Activated CD8-positive, alpha-beta T cell treated with anti-CD3 and anti-CD28 coated beads for 36 hours (primary cell): ENCODE measurements around the gene CD86. TPM values are rescaled to one million over a fixed set of nuclear protein-coding genes. Genes with fewer than 3 reads are reported as not detected.

Experiments used
- ATAC-seq: fragments of 200-7000 bp; cut with Tn5 transposase; one replicate; pipeline ENCODE4 v1.10.0; 2021; ENCODE audit warnings: mild to moderate bottlenecking, moderate library complexity
- CTCF ChIA-PET: fragments of 350-600 bp; sonication (Branson Sonifier 250); formaldehyde crosslinking; loops from one replicate; lab custom pipeline; 2021; ENCODE audit warnings: antibody characterized with exemption; lab: Charles Lee
- POLR2A ChIA-PET: fragments of 350-600 bp; sonication (Branson Sonifier 250); formaldehyde crosslinking; loops from one replicate; lab custom pipeline; 2021; ENCODE audit warnings: antibody characterized with exemption; lab: Charles Lee
- DNase-seq: peaks from one replicate; pipeline ENCODE4 v3.0.0-alpha.2; 2020
- H3K27ac Mint-ChIP-seq: one replicate; pipeline ENCODE4 v1.8.0; 2021; ENCODE audit warnings: mild to moderate bottlenecking, mixed read lengths
- H3K27me3 Mint-ChIP-seq: one replicate; pipeline ENCODE4 v1.8.0; 2021; ENCODE audit warnings: mixed read lengths
- H3K36me3 Mint-ChIP-seq: one replicate; pipeline ENCODE4 v1.8.0; 2021; ENCODE audit warnings: low read depth, mixed read lengths
- H3K4me1 Mint-ChIP-seq: one replicate; pipeline ENCODE4 v1.8.0; 2021; ENCODE audit warnings: low read depth, mixed read lengths
- H3K4me3 Mint-ChIP-seq: one replicate; pipeline ENCODE4 v1.8.0; 2021; ENCODE audit warnings: mild to moderate bottlenecking, moderate library complexity, mixed read lengths
- H3K9me3 Mint-ChIP-seq: one replicate; pipeline ENCODE4 v1.8.0; 2021; ENCODE audit warnings: mixed read lengths
- intact Hi-C: fragments of 100-400 bp; cut with micrococcal nuclease; formaldehyde crosslinking; loops from one replicate; pipeline ENCODE4 v1.10.0; 2022
- total RNA-seq, 2 experiments: library from RNA; stranded (reverse); gene quantifications; one replicate each; pipeline ENCODE4 v1.2.3, GENCODE V29; 2021
- TF ChIP-seq, protein P1 (sequence below): fragments of 200-600 bp; IDR thresholded peaks from one replicate; pipeline ENCODE4 v1.8.0; 2022; ENCODE audit warnings: antibody characterized with exemption, mild to moderate bottlenecking

Gene CD86
- total RNA-seq, 2 experiments from 2014 or later: 0.43 to 0.52 TPM

DNA sequence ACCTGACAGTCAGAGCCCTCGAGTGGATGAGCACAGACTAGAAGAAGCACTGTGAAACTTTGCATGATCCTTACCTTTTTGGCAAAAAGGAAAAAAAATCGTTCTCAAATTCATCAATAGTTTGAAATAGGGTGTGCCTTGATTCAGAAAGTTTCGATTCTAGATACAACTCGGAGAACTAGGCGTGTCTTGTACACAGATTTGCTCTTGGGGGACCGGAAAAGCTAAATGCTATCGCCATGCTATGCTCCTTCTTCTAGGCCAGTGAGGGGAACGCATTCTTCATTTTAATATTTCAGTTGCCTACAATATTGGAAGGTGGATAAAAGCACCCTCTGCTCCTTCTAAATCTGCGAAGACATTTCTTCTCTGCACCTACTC is 25.0 kb downstream of the CD86 start:
- ChIA-PET POLR2A (no interaction called here), CTCF (interaction anchor here (1.1 kb wide), 1 partner anchor 12 kb away, joined by 3 read pairs; no protein-coding TSS in a partner anchor)
- Mint-ChIP-seq H3K27ac (no peak overlapping the region), H3K36me3 (no peaks in the 10 kb centered on the region), H3K27me3 (peaks cover 16% of the 10 kb centered on the region), H3K4me3 (no peak overlapping the region), H3K4me1 (peaks cover 23% of the 10 kb centered on the region), H3K9me3 (no peaks in the 10 kb centered on the region)
- TF ChIP-seq, protein P1, sequence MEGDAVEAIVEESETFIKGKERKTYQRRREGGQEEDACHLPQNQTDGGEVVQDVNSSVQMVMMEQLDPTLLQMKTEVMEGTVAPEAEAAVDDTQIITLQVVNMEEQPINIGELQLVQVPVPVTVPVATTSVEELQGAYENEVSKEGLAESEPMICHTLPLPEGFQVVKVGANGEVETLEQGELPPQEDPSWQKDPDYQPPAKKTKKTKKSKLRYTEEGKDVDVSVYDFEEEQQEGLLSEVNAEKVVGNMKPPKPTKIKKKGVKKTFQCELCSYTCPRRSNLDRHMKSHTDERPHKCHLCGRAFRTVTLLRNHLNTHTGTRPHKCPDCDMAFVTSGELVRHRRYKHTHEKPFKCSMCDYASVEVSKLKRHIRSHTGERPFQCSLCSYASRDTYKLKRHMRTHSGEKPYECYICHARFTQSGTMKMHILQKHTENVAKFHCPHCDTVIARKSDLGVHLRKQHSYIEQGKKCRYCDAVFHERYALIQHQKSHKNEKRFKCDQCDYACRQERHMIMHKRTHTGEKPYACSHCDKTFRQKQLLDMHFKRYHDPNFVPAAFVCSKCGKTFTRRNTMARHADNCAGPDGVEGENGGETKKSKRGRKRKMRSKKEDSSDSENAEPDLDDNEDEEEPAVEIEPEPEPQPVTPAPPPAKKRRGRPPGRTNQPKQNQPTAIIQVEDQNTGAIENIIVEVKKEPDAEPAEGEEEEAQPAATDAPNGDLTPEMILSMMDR: no peak
- DNase-seq: no peak
- no peak for ATAC-seq
- intact Hi-C loops: no loop called here

DNA sequence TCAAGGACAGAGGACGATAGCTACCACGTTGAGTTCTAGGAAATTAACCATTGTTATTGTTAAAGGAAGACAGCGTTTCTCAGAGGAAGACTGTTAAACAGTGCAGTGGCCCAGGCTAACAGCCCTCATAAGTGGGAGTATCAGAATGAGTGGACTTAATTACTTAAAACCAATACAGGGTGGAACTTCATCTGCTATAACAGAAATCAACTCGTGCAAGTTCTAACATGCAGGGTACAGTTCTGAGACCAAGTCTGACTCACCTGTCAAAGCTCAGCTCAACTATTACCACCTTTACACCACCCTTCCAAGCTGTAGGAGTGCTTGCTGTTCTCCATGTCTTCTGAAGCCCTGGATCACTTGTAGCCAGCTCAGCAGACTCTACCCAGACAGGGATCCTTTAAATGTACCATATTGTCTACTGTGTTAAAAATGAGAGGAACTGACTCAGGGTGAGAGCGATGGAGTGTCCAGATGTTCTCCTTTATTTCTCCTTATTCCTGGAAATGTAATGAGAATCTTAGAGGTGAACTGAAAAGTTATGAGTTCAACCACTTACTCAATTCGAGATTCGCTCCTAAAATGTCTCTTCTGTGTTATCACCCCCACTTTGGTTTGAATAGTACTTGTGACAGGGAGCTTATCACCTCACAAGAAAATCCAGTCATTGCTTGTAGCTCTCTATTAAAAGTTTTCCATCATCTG is 26.5 kb downstream of the CD86 start:
- intact Hi-C loops: no loop called here
- H3K9me3 Mint-ChIP-seq: no peaks in the 10 kb centered on the region
- no peaks in the 10 kb centered on the region for H3K36me3 Mint-ChIP-seq
- TF ChIP-seq, protein P1: no peak
- ChIA-PET POLR2A (no interaction called here), CTCF (interaction anchor here (1.0 to 1.4 kb wide), 2 partner anchors 13 to 137 kb away, joined by 3 read pairs; no protein-coding TSS in a partner anchor)
- no peak overlapping the region for H3K27ac Mint-ChIP-seq
- ATAC-seq: peak; percentile 54
- H3K4me3 Mint-ChIP-seq: no peak overlapping the region
- peaks cover 18% of the 10 kb centered on the region for H3K4me1 Mint-ChIP-seq
- peaks cover 16% of the 10 kb centered on the region for H3K27me3 Mint-ChIP-seq
- DNase-seq: no peak

DNA sequence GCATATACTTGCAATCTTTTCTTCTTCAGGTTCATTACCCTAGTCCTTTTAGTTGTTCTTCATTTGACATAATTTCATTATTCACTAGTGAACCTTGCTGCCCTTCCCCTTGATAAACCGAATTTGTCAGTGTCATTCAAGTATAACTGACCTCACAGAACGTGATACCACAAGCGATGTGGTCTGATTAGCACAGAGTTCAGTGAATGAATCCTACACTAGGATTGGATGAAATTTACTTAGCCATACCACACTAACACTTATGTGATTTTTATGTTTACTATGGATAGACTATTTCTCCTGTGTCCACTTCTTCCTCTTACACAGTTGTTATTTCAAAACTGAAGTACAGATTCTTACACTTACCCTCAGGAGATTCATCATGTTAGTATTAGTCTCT is 27.2 kb downstream of the CD86 start:
- POLR2A ChIA-PET: no interaction called here

DNA sequence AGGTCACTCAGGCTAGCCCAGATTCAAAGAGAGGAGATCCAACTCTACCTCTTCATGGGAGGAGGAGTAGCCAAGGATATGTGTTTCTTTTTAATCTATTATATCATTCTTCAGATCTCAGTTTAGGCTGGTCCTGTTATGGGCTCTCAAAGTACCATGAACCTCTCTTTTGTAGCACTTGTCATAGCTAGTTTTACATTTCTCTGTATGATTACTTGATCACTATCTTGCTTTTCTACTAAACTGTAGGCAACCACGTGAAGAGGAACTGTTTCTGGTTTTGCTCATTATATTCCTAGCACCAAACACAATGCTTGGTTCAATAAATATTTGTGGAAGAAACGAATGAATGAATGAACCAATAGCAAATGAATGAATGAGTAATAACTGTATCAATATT is 29.6 kb downstream of the CD86 start:
- no peak overlapping the region for H3K4me3 Mint-ChIP-seq
- H3K27ac Mint-ChIP-seq: no peak overlapping the region
- no peaks in the 10 kb centered on the region for H3K9me3 Mint-ChIP-seq
- ChIA-PET CTCF (interaction anchor here (1.0 to 1.2 kb wide), 2 partner anchors 9 to 17 kb away, joined by 3 read pairs; no protein-coding TSS in a partner anchor), POLR2A (no interaction called here)
- peaks cover 6% of the 10 kb centered on the region for H3K27me3 Mint-ChIP-seq
- no peaks in the 10 kb centered on the region for H3K36me3 Mint-ChIP-seq
- no peak for DNase-seq
- TF ChIP-seq, protein P1: no peak
- ATAC-seq: no peak
- intact Hi-C loops: no loop called here
- H3K4me1 Mint-ChIP-seq: peaks cover 7% of the 10 kb centered on the region

More for the DNA sequence above, 27.2 kb downstream of the CD86 start:
- ATAC-seq (no peak), DNase-seq (no peak)
- TF ChIP-seq, protein P1: no peak
- intact Hi-C loops: no loop called here
- Mint-ChIP-seq H3K27ac (no peak overlapping the region), H3K27me3 (peaks cover 13% of the 10 kb centered on the region), H3K9me3 (no peaks in the 10 kb centered on the region), H3K36me3 (no peaks in the 10 kb centered on the region), H3K4me1 (peaks cover 11% of the 10 kb centered on the region), H3K4me3 (no peak overlapping the region)
- CTCF ChIA-PET: interaction anchor here (1.0 to 1.4 kb wide), 2 partner anchors 12 to 138 kb away, joined by 3 read pairs; no protein-coding TSS in a partner anchor

DNA sequence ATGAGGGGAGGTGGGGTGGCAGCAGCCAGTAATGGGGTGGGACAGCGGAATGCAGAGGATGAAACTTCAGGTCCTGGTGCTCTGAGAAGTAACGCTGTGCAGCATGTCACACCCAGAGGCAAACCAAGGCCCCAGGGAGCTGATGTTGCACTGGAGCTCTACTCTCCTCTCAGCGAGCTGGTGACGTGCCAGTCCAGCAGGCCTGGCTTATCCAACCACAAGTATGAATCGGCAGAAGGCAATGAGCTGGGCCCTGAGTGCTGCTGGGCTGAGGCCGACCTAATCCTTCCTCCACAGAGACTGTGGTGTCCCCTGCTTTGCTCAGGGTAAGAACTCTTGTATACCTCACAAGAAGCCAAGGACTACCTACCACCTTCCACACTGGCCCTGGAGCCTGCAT is 30.5 kb downstream of the CD86 start:
- H3K4me3 Mint-ChIP-seq: no peak overlapping the region
- CTCF ChIA-PET: interaction anchor here (0.7 to 1.2 kb wide), 2 partner anchors 16 to 55 kb away, joined by 3 read pairs; no protein-coding TSS in a partner anchor
- intact Hi-C loops: no loop called here

More for the DNA sequence above, 30.5 kb downstream of the CD86 start:
- no peak for ATAC-seq
- Mint-ChIP-seq H3K9me3 (no peaks in the 10 kb centered on the region), H3K4me1 (peaks cover 7% of the 10 kb centered on the region), H3K27me3 (peaks cover 4% of the 10 kb centered on the region), H3K27ac (no peak overlapping the region), H3K36me3 (no peaks in the 10 kb centered on the region)
- TF ChIP-seq, protein P1: no peak
- DNase-seq: no peak
- POLR2A ChIA-PET: no interaction called here
